Measurements from ENCODE around the gene CDC5L. TPM values are rescaled to one million over a fixed set of nuclear protein-coding genes. Genes with fewer than 3 reads are reported as not detected.

CDC5L gene
- total RNA-seq, 4 donors from 2014 or later: 10.0 to 19.3 (median 14.7) TPM

DNA sequence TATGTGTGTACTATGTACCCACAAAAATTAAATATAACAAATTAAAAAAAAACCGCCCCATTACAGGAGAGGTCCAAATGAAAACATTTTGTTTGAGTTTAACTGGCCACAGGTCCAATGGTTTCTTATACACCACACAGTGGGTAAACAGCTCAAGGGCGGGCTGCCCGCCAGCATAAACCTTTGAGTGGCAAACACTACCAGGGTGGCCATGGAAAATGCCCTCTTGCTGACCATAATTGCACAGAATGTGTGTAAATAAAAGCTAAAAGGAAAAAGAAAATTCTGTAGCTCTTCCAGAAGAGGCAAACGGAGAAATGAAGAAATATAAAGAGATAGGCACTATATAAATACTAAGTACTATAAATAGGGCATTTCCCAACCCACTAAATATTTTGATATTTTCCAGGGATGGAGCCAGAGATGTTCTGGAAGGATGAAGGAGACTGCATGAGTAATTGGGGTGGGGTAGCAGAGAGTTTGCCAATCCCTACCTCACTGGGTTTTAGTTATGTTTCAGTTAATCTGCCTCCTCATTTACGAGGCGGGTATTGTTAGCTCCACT is 1.1 kb upstream of the CDC5L start:
- Histone ChIP-seq H3K27ac (peak overlapping the region; percentile 83 to 99 (median 96)), H3K4me3 (peak overlapping the region; percentile 60 to 99 (median 93)), H3K36me3 (peaks cover 0 to 10% (median 3%) of the 10 kb centered on the region in 3 donors), H3K27me3 (no peaks in the 10 kb centered on the region), H3K4me1 (peaks cover 14 to 39% (median 14%) of the 10 kb centered on the region in 3 donors), H3K9me3 (no peaks in the 10 kb centered on the region)
- intact Hi-C loops (cut with DNase I): no loop called here
- TF ChIP-seq POLR2A (IDR thresholded peaks at IDR 0.05): no peak
- TF ChIP-seq, protein P1, sequence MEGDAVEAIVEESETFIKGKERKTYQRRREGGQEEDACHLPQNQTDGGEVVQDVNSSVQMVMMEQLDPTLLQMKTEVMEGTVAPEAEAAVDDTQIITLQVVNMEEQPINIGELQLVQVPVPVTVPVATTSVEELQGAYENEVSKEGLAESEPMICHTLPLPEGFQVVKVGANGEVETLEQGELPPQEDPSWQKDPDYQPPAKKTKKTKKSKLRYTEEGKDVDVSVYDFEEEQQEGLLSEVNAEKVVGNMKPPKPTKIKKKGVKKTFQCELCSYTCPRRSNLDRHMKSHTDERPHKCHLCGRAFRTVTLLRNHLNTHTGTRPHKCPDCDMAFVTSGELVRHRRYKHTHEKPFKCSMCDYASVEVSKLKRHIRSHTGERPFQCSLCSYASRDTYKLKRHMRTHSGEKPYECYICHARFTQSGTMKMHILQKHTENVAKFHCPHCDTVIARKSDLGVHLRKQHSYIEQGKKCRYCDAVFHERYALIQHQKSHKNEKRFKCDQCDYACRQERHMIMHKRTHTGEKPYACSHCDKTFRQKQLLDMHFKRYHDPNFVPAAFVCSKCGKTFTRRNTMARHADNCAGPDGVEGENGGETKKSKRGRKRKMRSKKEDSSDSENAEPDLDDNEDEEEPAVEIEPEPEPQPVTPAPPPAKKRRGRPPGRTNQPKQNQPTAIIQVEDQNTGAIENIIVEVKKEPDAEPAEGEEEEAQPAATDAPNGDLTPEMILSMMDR (IDR thresholded peaks at IDR 0.05): no peak
- WGBS, 2 donors: 47 to 56% methylated on average over 6 of the region's 6 CpGs
- no peak for DNase-seq

DNA sequence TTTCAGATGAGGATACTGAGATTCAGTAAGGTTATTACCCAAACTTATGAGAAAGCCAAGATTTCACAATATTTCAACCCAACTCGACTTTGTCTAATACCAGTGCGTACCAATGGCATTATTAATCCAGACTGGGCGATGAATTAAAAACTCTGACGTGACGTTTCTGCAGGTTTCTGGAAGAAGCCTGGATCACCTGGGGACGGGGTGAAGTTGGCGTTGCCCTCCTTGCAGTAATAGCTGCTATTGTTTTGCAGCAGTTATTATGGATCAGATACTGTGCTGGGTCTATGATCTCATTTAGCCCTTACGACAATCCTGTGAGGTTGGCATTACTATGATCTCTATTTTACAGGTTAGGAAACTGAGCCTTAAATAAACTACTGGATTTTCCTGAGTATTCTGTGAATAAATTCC is 569 bp upstream of the CDC5L start:
- Histone ChIP-seq H3K27ac (peak overlapping the region; percentile 83 to 99 (median 96)), H3K4me3 (peak overlapping the region; percentile 60 to 99 (median 93)), H3K27me3 (no peaks in the 10 kb centered on the region), H3K9me3 (no peaks in the 10 kb centered on the region), H3K36me3 (peaks cover 0 to 15% (median 7%) of the 10 kb centered on the region in 3 donors), H3K4me1 (peaks cover 14 to 40% (median 14%) of the 10 kb centered on the region in 3 donors)
- no peak for DNase-seq
- intact Hi-C loops (cut with DNase I): no loop called here
- WGBS, 2 donors: 2 to 4% methylated on average over 8 of the region's 8 CpGs
- TF ChIP-seq, protein P1 (IDR thresholded peaks at IDR 0.05): no peak
- no peak for TF ChIP-seq POLR2A (IDR thresholded peaks at IDR 0.05)

DNA sequence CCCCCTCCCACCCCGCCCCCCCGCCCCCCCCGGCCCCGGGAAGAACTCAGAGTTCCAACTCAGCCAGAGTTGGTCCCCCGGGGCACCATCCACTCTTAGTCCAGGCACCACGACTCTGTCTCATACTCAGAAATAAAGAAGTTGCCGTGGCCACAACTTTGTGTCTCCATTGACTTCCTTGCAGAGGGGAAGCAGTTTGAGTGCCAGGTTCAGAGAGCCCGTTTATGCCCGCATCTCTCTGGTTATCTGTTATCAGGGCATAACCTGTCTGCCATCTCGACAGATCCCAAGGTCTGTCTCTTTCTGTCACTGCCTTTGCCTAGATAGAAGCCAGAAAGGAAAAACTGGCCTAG is 605 bp downstream of the CDC5L start:
- DNase-seq: no peak
- TF ChIP-seq POLR2A (IDR thresholded peaks at IDR 0.05): no peak
- TF ChIP-seq, protein P1 (IDR thresholded peaks at IDR 0.05): no peak
- H3K27ac ChIP-seq: peak overlapping the region; percentile 83 to 99 (median 96)
- H3K4me1 ChIP-seq: peaks cover 14 to 40% (median 14%) of the 10 kb centered on the region in 3 donors
- no peaks in the 10 kb centered on the region for H3K9me3 ChIP-seq
- WGBS, 2 donors: 0% methylated on average over 3 to 4 of the region's 10 CpGs
- no peaks in the 10 kb centered on the region for H3K27me3 ChIP-seq
- intact Hi-C loops (cut with DNase I): no loop called here
- H3K36me3 ChIP-seq: peaks cover 0 to 26% (median 9%) of the 10 kb centered on the region in 3 donors
- H3K4me3 ChIP-seq: peak overlapping the region; percentile 60 to 99 (median 93)

DNA sequence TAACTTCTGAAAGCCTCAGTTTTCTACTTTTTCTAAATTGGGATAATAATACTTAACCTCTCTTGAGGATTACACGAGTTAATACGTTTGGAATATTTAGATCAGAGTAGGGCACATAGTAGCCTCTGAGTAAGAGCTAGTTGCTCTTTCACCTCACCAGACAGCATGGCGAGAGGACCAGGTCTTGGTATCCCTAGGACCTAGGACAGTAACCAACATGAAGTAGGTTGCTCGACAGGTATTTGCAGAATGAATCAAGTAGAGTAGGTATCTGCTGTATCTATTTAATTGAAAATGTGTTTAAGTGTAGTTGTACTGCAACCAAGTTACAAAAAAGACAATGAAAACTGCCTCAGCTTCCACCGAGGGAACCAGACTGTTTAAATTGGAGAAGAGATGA is 1.4 kb downstream of the CDC5L start:
- WGBS, 2 donors: 45 to 63% methylated on average over 5 of the region's 5 CpGs
- peak overlapping the region in 3 of 4 donors; percentile 91 to 99 (median 95) for H3K4me3 ChIP-seq
- intact Hi-C loops (cut with DNase I): no loop called here

DNA sequence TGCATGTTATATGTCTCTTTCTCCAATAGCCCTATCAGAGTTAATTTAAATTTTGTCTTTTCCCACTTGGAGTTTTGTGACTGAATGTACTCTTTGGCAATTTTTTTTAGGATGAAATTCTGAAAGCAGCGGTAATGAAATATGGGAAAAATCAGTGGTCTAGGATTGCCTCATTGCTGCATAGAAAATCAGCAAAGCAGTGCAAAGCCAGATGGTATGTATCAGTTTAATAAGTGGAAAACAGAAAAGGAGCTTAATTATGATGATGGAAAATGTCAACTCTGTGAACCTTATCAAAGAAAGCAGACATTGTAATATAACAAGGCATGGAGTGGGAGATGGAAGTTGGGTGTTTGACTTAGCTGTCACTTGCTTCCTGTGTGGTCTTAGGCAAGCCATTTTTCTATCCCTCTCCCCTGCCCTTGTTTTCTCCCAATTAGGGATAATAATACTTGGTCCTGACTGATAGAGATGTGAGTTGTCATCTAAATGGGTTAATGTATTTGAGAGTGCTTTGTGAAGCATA is 2.7 kb downstream of the CDC5L start:
- Histone ChIP-seq H3K27ac (no peak overlapping the region), H3K9me3 (no peaks in the 10 kb centered on the region), H3K36me3 (peaks cover 6 to 47% (median 30%) of the 10 kb centered on the region in 3 donors), H3K27me3 (no peaks in the 10 kb centered on the region), H3K4me1 (peaks cover 14 to 40% (median 14%) of the 10 kb centered on the region in 3 donors), H3K4me3 (no peak overlapping the region)
- no peak for DNase-seq
- intact Hi-C loops (cut with DNase I): no loop called here
- 64 to 83% methylated on average over 1 of the region's 1 CpG for WGBS, 2 donors
- no peak for TF ChIP-seq POLR2A (IDR thresholded peaks at IDR 0.05)
- TF ChIP-seq, protein P1 (IDR thresholded peaks at IDR 0.05): no peak

More for the DNA sequence above, 1.4 kb downstream of the CDC5L start:
- Histone ChIP-seq H3K36me3 (peaks cover 2 to 34% (median 17%) of the 10 kb centered on the region in 3 donors), H3K4me1 (peaks cover 14 to 40% (median 14%) of the 10 kb centered on the region in 3 donors), H3K27ac (peak overlapping the region in 1 of 4 donors; percentile 99), H3K9me3 (no peaks in the 10 kb centered on the region), H3K27me3 (no peaks in the 10 kb centered on the region)
- TF ChIP-seq POLR2A (IDR thresholded peaks at IDR 0.05): no peak
- TF ChIP-seq, protein P1 (IDR thresholded peaks at IDR 0.05): no peak
- no peak for DNase-seq

Measured in esophagus squamous epithelium (tissue), 5 donors.